Pancreas (tissue), 10 donors: ENCODE results near the gene PIGP. TPM values are rescaled to one million over a fixed set of nuclear protein-coding genes. Genes with fewer than 3 reads are reported as not detected.

Experiments
- ATAC-seq, 4 donors: fragments of 200-7000 bp; cut with Tn5 transposase; one replicate each; pipeline versions ENCODE4 v1.8.0 to v1.9.1; 2020; ENCODE audit warnings: mild to moderate bottlenecking in 4 of 4, moderate library complexity in 4 of 4
- DNase-seq, 6 donors: peaks; one replicate each; pipeline ENCODE4 v3.0.0-alpha.2; 2020
- FAIRE-seq: peaks from 2 replicates; lab custom pipeline; 2012; peaks lifted over from hg19 to GRCh38; lab: Jason Lieb, UNC
- H3K27ac ChIP-seq, 4 donors: fragments of 200-600 bp; sonication (generic); 1 replicate in 3 of 4; 2 replicates in 1 of 4; pipeline versions ENCODE4 v1.5.0 to v1.8.0; 2020
- H3K27me3 ChIP-seq, 4 donors: fragments of 200-600 bp; one replicate each; pipeline ENCODE4 v1.8.0; 2021
- H3K36me3 ChIP-seq, 3 donors: fragments of 200-600 bp; sonication (generic) in 1 of 3; one replicate each; pipeline versions ENCODE4 v1.5.0 to v1.8.0; 2020 to 2021
- H3K4me1 ChIP-seq, 3 donors: fragments of 200-600 bp; one replicate each; pipeline ENCODE4 v1.8.0; 2021
- H3K4me3 ChIP-seq, 4 donors: fragments of 200-600 bp; sonication (generic) in 2 of 4; one replicate each; pipeline versions ENCODE4 v1.5.0 to v1.8.0; 2020 to 2021
- H3K9me3 ChIP-seq, 4 donors: fragments of 200-600 bp; one replicate each; pipeline ENCODE4 v1.8.0; 2021
- CTCF ChIP-seq, 4 donors: fragments of 200-600 bp; sonication (generic) in 3 of 4; IDR thresholded peaks; one replicate each; pipeline versions ENCODE4 v1.5.0 to v1.8.0; 2021; ENCODE audit warnings: antibody characterized with exemption in 4 of 4
- WGBS, 2 donors: extraction: QIAGEN DNeasy Blood & Tissue Kit; methylation state at CpG; one replicate each; pipeline ENCODE4 v1.1.7; 2013; 5-methylcytosine and 5-hydroxymethylcytosine counted together
- intact Hi-C, 3 donors: fragments of 100-400 bp; cut with DNase I; formaldehyde crosslinking; loops; one replicate each; pipeline versions ENCODE4 v1.11.1 to v1.14.2; 2022
- polyA plus RNA-seq, 2 donors: library from polyadenylated mRNA; stranded (reverse); fragments of 200-250 nt; gene quantifications; one replicate each; pipeline ENCODE4 v1.2.3, GENCODE V29; 2013
- total RNA-seq, 6 donors: library from RNA; stranded (reverse); fragmentation: NEBNext Ultra II Directional in 4 of 6; extraction: Animal tissue kit (Norgen Biotek cat#: 25700) in 4 of 6; gene quantifications; one replicate each; pipeline versions ENCODE4 v1.2.1 to v1.2.4, GENCODE V29; 2021 to 2023
- donor health status: healthy with polysubstance abuse.
- donor health status: DM: no; HTN: no; CAD: no; lungs with moderate emphysema.
- donor health status: DM: no; HTN: no; CAD: no.
- donor health status: control.
- donor health status: control.
- donor health status: Bipolar disorder and iron deficiency.
- donor health status: DM: yes; HTN: yes; CAD: no.
- donor health status: DM: no; HTN: no; CAD: no.
- donor health status: DM: no; HTN: no; CAD: no.
- donor health status: DM: yes; HTN: yes; CAD: no.

Gene PIGP
- total and polyA plus RNA-seq, 8 donors = 14.8 to 29.3 (median 17.2) TPM

DNA sequence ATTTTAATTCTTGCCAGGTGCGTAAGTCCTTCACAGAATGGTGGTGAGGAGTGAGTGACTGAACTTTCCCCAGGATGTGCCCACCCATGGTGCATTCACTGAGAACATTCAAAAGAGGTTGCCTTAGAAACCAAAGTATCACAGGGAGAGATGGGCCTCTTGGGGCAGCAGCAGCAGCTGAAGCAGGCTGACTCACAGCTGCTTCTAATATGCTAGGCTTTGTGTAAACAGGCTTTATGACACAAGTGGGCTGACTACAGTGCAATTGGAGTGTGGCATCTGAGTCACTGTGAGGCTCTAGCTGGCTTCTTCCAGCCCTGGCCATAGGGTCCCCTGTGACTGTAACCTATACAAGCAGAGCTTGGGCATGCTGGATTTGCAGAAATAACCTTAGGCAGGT lies 12.6 kb downstream of the PIGP start:
- FAIRE-seq (no peak), DNase-seq (peak in 1 of 6 donors; percentile 38)
- no peaks in the 10 kb centered on the region for H3K9me3 ChIP-seq

DNA sequence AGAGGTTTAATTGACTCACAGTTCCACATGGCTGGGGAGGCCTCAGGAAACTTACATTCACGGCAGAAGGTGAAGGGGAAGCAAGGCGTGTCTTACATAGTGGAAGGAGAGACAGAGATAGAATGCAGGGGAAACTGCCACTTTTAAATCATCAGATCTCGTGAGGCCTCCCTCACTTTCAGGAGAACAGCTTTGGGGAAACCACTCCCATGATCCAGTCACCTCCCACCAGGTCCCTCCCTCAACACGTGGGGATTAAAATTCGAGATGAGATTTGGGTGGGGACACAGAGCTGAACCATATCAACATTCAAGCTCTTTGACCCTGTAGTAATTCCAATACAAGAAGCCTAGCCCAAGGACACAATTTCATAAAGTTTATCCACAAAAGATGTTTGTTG lies 13.7 kb downstream of the PIGP start:
- Histone ChIP-seq H3K4me3 (no peak overlapping the region), H3K4me1 (no peaks in the 10 kb centered on the region), H3K27ac (no peak overlapping the region), H3K27me3 (no peaks in the 10 kb centered on the region), H3K36me3 (no peaks in the 10 kb centered on the region), H3K9me3 (no peaks in the 10 kb centered on the region)
- ATAC-seq (no peak), FAIRE-seq (no peak), DNase-seq (no peak)
- intact Hi-C loops = no loop called here
- no peak for TF ChIP-seq CTCF (IDR thresholded peaks at IDR 0.05)
- WGBS, 2 donors = 68% methylated on average over 5 of the region's 5 CpGs

More for the DNA sequence above, 12.6 kb downstream of the PIGP start:
- WGBS, 2 donors = 84 to 92% methylated on average over 1 of the region's 1 CpG
- intact Hi-C loops = no loop called here
- ATAC-seq = peak; percentile 72 to 93 (median 92)
- Histone ChIP-seq H3K4me3 (no peak overlapping the region), H3K27me3 (no peaks in the 10 kb centered on the region), H3K4me1 (no peaks in the 10 kb centered on the region), H3K27ac (no peak overlapping the region), H3K36me3 (no peaks in the 10 kb centered on the region)
- TF ChIP-seq CTCF (IDR thresholded peaks at IDR 0.05) = no peak

DNA sequence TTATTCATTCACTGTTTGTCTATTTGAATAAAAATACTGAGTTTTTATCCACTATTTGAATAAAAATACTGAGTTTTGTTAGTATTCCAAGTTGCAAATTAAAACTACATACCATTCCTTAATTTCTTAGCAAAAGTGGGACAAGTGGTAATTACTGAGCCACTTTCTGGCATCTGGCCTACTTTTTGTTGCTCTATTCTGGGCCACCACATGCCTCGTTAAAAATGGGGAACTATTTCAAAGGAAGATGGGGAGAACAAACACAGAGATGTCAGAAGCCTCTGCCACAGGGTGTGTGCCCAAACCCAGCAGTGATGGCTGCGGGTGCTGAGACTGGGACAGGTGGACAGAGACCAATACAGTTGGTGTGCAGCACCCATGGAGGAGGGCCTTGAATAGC lies 14.6 kb downstream of the PIGP start:
- Histone ChIP-seq H3K9me3 (no peaks in the 10 kb centered on the region), H3K27me3 (no peaks in the 10 kb centered on the region), H3K4me1 (no peaks in the 10 kb centered on the region), H3K36me3 (no peaks in the 10 kb centered on the region), H3K4me3 (no peak overlapping the region), H3K27ac (no peak overlapping the region)
- TF ChIP-seq CTCF (IDR thresholded peaks at IDR 0.05) = no peak
- no peak for DNase-seq
- FAIRE-seq = no peak
- intact Hi-C loops = no loop called here
- 64 to 69% methylated on average over 2 of the region's 2 CpGs for WGBS, 2 donors
- no peak for ATAC-seq

GRCh38 chr21:37057614-37058013 lies 15.3 kb downstream of the PIGP start:
- no peak for ATAC-seq

More at GRCh38 chr21:37057614-37058013, 15.3 kb downstream of the PIGP start:
- Histone ChIP-seq H3K4me1 (no peaks in the 10 kb centered on the region), H3K27me3 (no peaks in the 10 kb centered on the region), H3K27ac (no peak overlapping the region), H3K9me3 (no peaks in the 10 kb centered on the region), H3K36me3 (no peaks in the 10 kb centered on the region), H3K4me3 (no peak overlapping the region)
- WGBS, 2 donors = 87 to 94% methylated on average over 7 of the region's 7 CpGs
- no peak for FAIRE-seq
- no peak for TF ChIP-seq CTCF (IDR thresholded peaks at IDR 0.05)
- no peak for DNase-seq
- intact Hi-C loops = no loop called here
